Transverse colon (tissue), 4 donors: ENCODE measurements around the gene FGF2. TPM values are rescaled to one million over a fixed set of nuclear protein-coding genes. Genes with fewer than 3 reads are reported as not detected.

Experiments used
- DNase-seq: peaks from one replicate; pipeline ENCODE4 v3.0.0-alpha.2; 2019
- H3K27ac ChIP-seq, 4 donors: fragments of 200-600 bp; sonication (generic); 2 replicates each; pipeline ENCODE4 v1.5.1; 2016 to 2018; ENCODE audit warnings: inconsistent platforms in 4 of 4
- H3K27me3 ChIP-seq: fragments of 200-600 bp; sonication (generic); 2 replicates; pipeline ENCODE4 v1.5.1; 2017; ENCODE audit warnings: inconsistent platforms
- H3K36me3 ChIP-seq, 4 donors: fragments of 200-600 bp; sonication (generic); 2 replicates each; pipeline ENCODE4 v1.5.1; 2017 to 2019; ENCODE audit warnings: inconsistent platforms in 4 of 4
- H3K4me1 ChIP-seq, 4 donors: fragments of 200-600 bp; sonication (generic); 2 replicates each; pipeline ENCODE4 v1.5.1; 2017 to 2020; ENCODE audit warnings: inconsistent platforms in 4 of 4
- H3K4me3 ChIP-seq, 4 donors: fragments of 200-600 bp; sonication (generic); 1 replicate in 1 of 4; 2 replicates in 3 of 4; pipeline versions ENCODE4 v1.5.1 to v1.6.1; 2017 to 2019; ENCODE audit warnings: inconsistent platforms in 4 of 4
- H3K9me3 ChIP-seq, 2 donors: fragments of 200-600 bp; sonication (generic); 2 replicates each; pipeline ENCODE4 v1.5.1; 2017 to 2019; ENCODE audit warnings: inconsistent platforms in 2 of 2
- CTCF ChIP-seq, 5 experiments: fragments of 200-600 bp in 3 of 5; fragments of 450-650 bp in 2 of 5; sonication (generic) in 3 of 5; IDR thresholded peaks; 1 replicate in 2 of 5; 2 replicates in 3 of 5; pipeline ENCODE4 v1.5.1; 2016 to 2017; ENCODE audit warnings: antibody characterized with exemption in 5 of 5, inconsistent platforms in 3 of 5, mild to moderate bottlenecking in 2 of 5, moderate library complexity in 1 of 5
- EP300 ChIP-seq: sonication (generic); formaldehyde crosslinking; IDR thresholded peaks from one replicate; pipeline ENCODE4 v1.6.1; 2017; ENCODE audit warnings: antibody characterized with exemption, low read depth
- POLR2A ChIP-seq: fragments of 450-650 bp; IDR thresholded peaks from one replicate; pipeline ENCODE4 v1.6.1; 2016; ENCODE audit warnings: antibody characterized with exemption, mild to moderate bottlenecking, moderate library complexity
- POLR2AphosphoS5 ChIP-seq, 3 donors: sonication (generic); formaldehyde crosslinking; IDR thresholded peaks; one replicate each; pipeline ENCODE4 v1.6.1; 2016; ENCODE audit warnings: antibody characterized with exemption in 3 of 3
- WGBS, 2 donors: methylation state at CpG; one replicate each; pipeline ENCODE4 v1.1.5; 2018; ENCODE audit warnings: low coverage in 1 of 2; 5-methylcytosine and 5-hydroxymethylcytosine counted together
- in situ Hi-C, 4 donors: fragments of 200-750 bp; cut with MboI; loops; one replicate each; pipeline versions ENCODE4 v1.15.0 to v1.15.1; 2017; ENCODE audit warnings: low sequenced_read_pairs in 3 of 4, low pct_ligation_motif_present in 1 of 4, low pct_unique_long_range_greater_than_20kb in 1 of 4
- intact Hi-C: fragments of 100-400 bp; cut with DNase I; formaldehyde crosslinking; loops from one replicate; pipeline ENCODE4 v1.15.1; 2023; ENCODE audit warnings: low total_unique reads
- total RNA-seq, 4 donors: library from RNA; depleted of rRNA; stranded (reverse); fragments of >200 nt; gene quantifications; one replicate each; pipeline ENCODE4 v1.1.0, GENCODE V29; 2016

Gene FGF2
- total RNA-seq, 4 donors from 2014 or later: 1.9 to 8.6 (median 5.8) TPM

GRCh38 chr4:122855353-122855890 is 28.8 kb downstream of the FGF2 start:
- DNase-seq: no peak
- Histone ChIP-seq H3K27me3 (no peaks in the 10 kb centered on the region), H3K4me3 (no peak overlapping the region), H3K36me3 (no peaks in the 10 kb centered on the region), H3K9me3 (no peaks in the 10 kb centered on the region), H3K4me1 (peaks cover 0 to 24% (median 4%) of the 10 kb centered on the region in 4 donors), H3K27ac (peak overlapping the region; percentile 56 to 81 (median 68))
- TF ChIP-seq EP300 (no peak), POLR2A (no peak), POLR2AphosphoS5 (IDR thresholded peaks at IDR 0.05) (no peak), CTCF (IDR thresholded peaks at IDR 0.05) (no peak)
- 58 to 71% methylated on average over 2 of the region's 2 CpGs for WGBS, 2 donors
- intact Hi-C loops (no loop called here), in situ Hi-C loops (no loop called here)

- TF ChIP-seq POLR2A: no peak
- no peak for TF ChIP-seq CTCF (IDR thresholded peaks at IDR 0.05)
- TF ChIP-seq POLR2AphosphoS5 (IDR thresholded peaks at IDR 0.05): no peak
- no peak for TF ChIP-seq EP300
- Histone ChIP-seq H3K27ac (no peak overlapping the region), H3K4me3 (no peak overlapping the region), H3K9me3 (no peaks in the 10 kb centered on the region), H3K36me3 (no peaks in the 10 kb centered on the region), H3K4me1 (peaks cover 0 to 24% (median 5%) of the 10 kb centered on the region in 4 donors), H3K27me3 (no peaks in the 10 kb centered on the region)
- WGBS, 2 donors: 98 to 100% methylated on average over 2 of the region's 2 CpGs
- in situ Hi-C loops (no loop called here), intact Hi-C loops (no loop called here)
- no peak for DNase-seq
Observed at GRCh38 chr4:122857160-122857559, 30.5 kb downstream of the FGF2 start.

GRCh38 chr4:122858705-122859104 is 32.1 kb downstream of the FGF2 start:
- H3K27ac ChIP-seq: no peak overlapping the region
- WGBS, 2 donors: 74 to 80% methylated on average over 2 of the region's 2 CpGs
- intact Hi-C loops: no loop called here
- no peak for TF ChIP-seq POLR2AphosphoS5 (IDR thresholded peaks at IDR 0.05)
- no peak for TF ChIP-seq CTCF (IDR thresholded peaks at IDR 0.05)
- TF ChIP-seq EP300: no peak
- no peak for TF ChIP-seq POLR2A
- no peak overlapping the region for H3K4me3 ChIP-seq
- DNase-seq: no peak
- peaks cover 0 to 33% (median 6%) of the 10 kb centered on the region in 4 donors for H3K4me1 ChIP-seq
- no peaks in the 10 kb centered on the region for H3K36me3 ChIP-seq
- H3K9me3 ChIP-seq: no peaks in the 10 kb centered on the region
- no peaks in the 10 kb centered on the region for H3K27me3 ChIP-seq
- in situ Hi-C loops: no loop called here

- WGBS, 2 donors: 84 to 94% methylated on average over 2 of the region's 2 CpGs
- no peaks in the 10 kb centered on the region for H3K27me3 ChIP-seq
- in situ Hi-C loops: no loop called here
- TF ChIP-seq EP300 (no peak), POLR2AphosphoS5 (IDR thresholded peaks at IDR 0.05) (no peak), POLR2A (no peak)
- no peaks in the 10 kb centered on the region for H3K9me3 ChIP-seq
- no peaks in the 10 kb centered on the region for H3K36me3 ChIP-seq
- H3K27ac ChIP-seq: no peak overlapping the region
- DNase-seq: no peak
- H3K4me1 ChIP-seq: peaks cover 0 to 19% (median 2%) of the 10 kb centered on the region in 4 donors
- no peak overlapping the region for H3K4me3 ChIP-seq
- intact Hi-C loops: no loop called here
Observed at GRCh38 chr4:122861172-122861943, 34.7 kb downstream of the FGF2 start.
